GM10248 (cell line): ENCODE results near the gene CT47A1.
"Not testable (repeated sequence)": the region's sequence is repeated elsewhere in the genome, so short reads cannot be mapped to it uniquely, and the experiment has no call there.

Experiments used
- CTCF ChIA-PET: fragments of 300-600 bp; sonication (Branson Sonifier 250); formaldehyde crosslinking; extraction: SDS; loops from one replicate; lab custom pipeline; 2021; ENCODE audit warnings: antibody characterized with exemption; lab: Yijun Ruan, JAX
- POLR2A ChIA-PET: fragments of 350-650 bp; sonication (Branson Sonifier 250); formaldehyde crosslinking; extraction: SDS; loops from one replicate; lab custom pipeline; 2020; ENCODE audit warnings: antibody characterized with exemption; lab: Yijun Ruan, JAX
- DNase-seq: peaks from one replicate; pipeline ENCODE4 v3.0.0; 2012; ENCODE audit errors: extremely low spot score
- CTCF ChIP-seq: IDR thresholded peaks from 2 replicates; pipeline ENCODE4 v1.5.1; 2012; ENCODE audit warnings: mild to moderate bottlenecking, low read depth; ENCODE audit errors: extremely low read depth, missing control alignments, control extremely low read depth

Gene CT47A1

GRCh38 chrX:121010218-121010617 lies 24.7 kb upstream of the CT47A1 start:
- POLR2A ChIA-PET, result no interaction called here
- no peak for DNase-seq
- CTCF ChIA-PET, result no interaction called here
- no peak for TF ChIP-seq CTCF

- DNase-seq, result no peak
- POLR2A ChIA-PET, result no interaction called here
- no peak for TF ChIP-seq CTCF
- CTCF ChIA-PET, result no interaction called here
These were observed 24.2 kb upstream of the CT47A1 start for GRCh38 chrX:121009764-121010163.

DNA sequence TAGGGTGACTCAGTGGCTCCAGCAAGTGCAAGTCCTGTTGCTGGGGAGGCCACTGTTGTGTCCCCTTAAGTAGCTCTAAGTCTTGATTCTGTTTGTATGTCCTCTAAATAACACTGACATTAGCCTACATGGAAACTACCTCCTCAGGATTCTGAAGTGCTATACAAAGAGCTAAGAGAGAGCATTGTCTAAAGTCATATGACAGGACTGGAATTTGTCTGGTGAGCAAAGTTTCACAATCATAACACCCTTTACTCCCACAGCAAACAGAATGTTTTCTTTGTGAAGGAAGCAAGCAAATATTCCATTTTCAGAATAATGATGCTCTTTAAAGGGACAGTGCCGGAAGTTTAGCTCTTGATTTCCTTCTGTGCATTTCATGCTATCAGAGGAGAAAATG lies 23.4 kb upstream of the CT47A1 start:
- ChIA-PET CTCF (no interaction called here), POLR2A (no interaction called here)

DNA sequence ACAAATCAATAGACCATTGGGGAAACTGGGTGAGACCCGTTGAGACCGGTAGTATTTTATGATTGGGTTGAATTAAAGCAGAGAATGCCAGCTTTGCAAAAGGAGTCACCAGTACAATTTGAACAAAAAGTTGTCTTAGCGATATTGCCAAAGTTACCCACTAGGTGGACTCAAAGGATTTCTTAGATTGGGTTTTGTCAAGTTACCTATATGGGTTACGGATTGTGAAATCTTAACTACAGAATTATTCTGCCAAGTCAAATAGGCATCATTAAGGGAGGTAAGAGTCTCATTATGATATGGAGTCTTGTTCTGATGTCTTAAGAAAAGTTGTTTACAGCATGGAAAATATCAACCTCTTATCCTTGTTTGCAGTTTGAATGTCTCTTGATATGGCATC lies 15.0 kb upstream of the CT47A1 start:
- no peak for TF ChIP-seq CTCF
- ChIA-PET CTCF (no interaction called here), POLR2A (no interaction called here)
- DNase-seq, result no peak

More for the DNA sequence above, 23.4 kb upstream of the CT47A1 start:
- no peak for DNase-seq
- no peak for TF ChIP-seq CTCF

DNA sequence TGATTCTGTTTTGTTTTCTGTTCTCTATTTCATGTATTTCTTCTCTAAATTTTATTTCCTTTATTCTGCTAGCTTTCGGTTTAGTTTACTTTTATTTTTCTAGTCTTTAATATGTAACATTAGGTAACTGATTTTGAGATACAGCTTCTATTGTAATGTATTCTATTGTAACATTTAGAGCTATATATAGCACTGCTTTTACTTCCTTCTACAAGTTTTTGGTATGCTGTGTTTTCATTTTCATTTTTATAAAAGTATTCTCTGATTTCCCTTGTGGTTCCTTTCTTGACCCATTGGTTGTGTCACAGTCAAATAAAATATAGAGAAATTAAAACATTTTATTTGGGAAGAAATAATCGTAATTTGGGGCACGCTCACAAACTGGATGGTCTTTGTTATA lies 13.9 kb upstream of the CT47A1 start:
- POLR2A ChIA-PET, result no interaction called here

DNA sequence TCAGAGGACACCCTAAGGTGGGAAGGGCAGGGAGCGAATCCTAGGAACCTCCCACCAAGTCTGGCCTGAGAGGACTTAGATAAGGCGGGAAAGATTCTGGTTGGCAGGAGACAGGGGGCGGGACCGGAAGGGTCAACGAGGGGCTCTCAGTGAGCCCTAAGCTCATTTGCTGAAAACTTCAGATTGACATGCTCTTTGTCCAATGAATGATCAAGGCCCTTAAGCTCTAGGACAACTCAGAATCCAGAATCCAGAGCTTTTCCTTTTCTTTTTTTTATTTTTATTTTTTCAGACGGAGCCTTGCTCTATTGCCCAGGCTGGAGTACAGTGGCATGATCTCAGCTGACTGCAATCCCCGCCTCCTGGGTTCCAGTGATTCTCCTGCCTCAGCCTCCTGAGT lies 29.1 kb downstream of the CT47A1 start, which contains the start of gene CT47A7:
TSS of gene CT47A7 (minus strand) at position 101 of the 400 bp plus-strand sequence. CDS start 255 bp downstream, outside the sequence.
- CTCF ChIA-PET, POLR2A ChIA-PET, DNase-seq: not testable (repeated sequence)

More for the DNA sequence above, 13.9 kb upstream of the CT47A1 start:
- no peak for TF ChIP-seq CTCF
- no peak for DNase-seq
- CTCF ChIA-PET, result interaction anchor here (1.0 kb wide), 1 partner anchor 11 kb away, joined by 3 read pairs; no protein-coding TSS in a partner anchor
